Neural cell (in vitro differentiated cells): ENCODE results near the gene GGT5. TPM values are rescaled to one million over a fixed set of nuclear protein-coding genes. Genes with fewer than 3 reads are reported as not detected.

ENCODE experiments used
- H2AFZ ChIP-seq: fragments of 200-600, 300-800 bp; sonication (generic), shearing (Covaris generic); 2 replicates; pipeline ENCODE4 v1.6.0; 2014; ENCODE audit warnings: low read depth, mild to moderate bottlenecking, antibody characterized with exemption, low read length, moderate library complexity
- H3F3A ChIP-seq: fragments of 200-600 bp; shearing (Covaris generic); 2 replicates; pipeline ENCODE4 v1.6.1; 2016; ENCODE audit warnings: mild to moderate bottlenecking, moderate library complexity, mixed read lengths, antibody characterized with exemption, low read length; ENCODE audit not compliant: insufficient read depth, poor library complexity, severe bottlenecking
- H3K27ac ChIP-seq: fragments of 200-600, 300-800 bp; sonication (generic), shearing (Covaris generic); 2 replicates; pipeline ENCODE4 v1.5.1; 2014; ENCODE audit warnings: mild to moderate bottlenecking, low read length, moderate library complexity
- H3K27me3 ChIP-seq: fragments of 300-800, 200-600 bp; sonication (generic), shearing (Covaris generic); 2 replicates; pipeline ENCODE4 v1.6.0; 2014; ENCODE audit warnings: mild to moderate bottlenecking, low read depth, low read length, moderate library complexity; ENCODE audit not compliant: insufficient read depth
- H3K36me3 ChIP-seq: fragments of 300-800, 200-600 bp; sonication (generic), shearing (Covaris generic); 2 replicates; pipeline ENCODE4 v1.5.1; 2014; ENCODE audit warnings: mild to moderate bottlenecking, antibody characterized with exemption, low read length, moderate library complexity; ENCODE audit not compliant: insufficient read depth
- H3K4me2 ChIP-seq: fragments of 300-800, 200-600 bp; sonication (generic), shearing (Covaris generic); 2 replicates; pipeline ENCODE4 v1.6.0; 2014; ENCODE audit warnings: mild to moderate bottlenecking, low read length
- H3K4me3 ChIP-seq: fragments of 300-800, 200-600 bp; sonication (generic), shearing (Covaris generic); 2 replicates; pipeline ENCODE4 v1.5.1; 2014; ENCODE audit warnings: mild to moderate bottlenecking, low read length, moderate library complexity
- H3K79me2 ChIP-seq: fragments of 200-600 bp; shearing (Covaris generic); replicated peaks from 2 replicates; pipeline ENCODE4 v1.6.0; 2014; ENCODE audit warnings: mild to moderate bottlenecking, low read length, moderate library complexity; ENCODE audit not compliant: insufficient read depth
- H3K9ac ChIP-seq: fragments of 300-800, 200-600 bp; sonication (generic), shearing (Covaris generic); 2 replicates; pipeline ENCODE4 v1.6.1; 2016; ENCODE audit warnings: mild to moderate bottlenecking, low read length, mixed read lengths
- H3K9me2 ChIP-seq: fragments of 200-600 bp; shearing (Covaris generic); 2 replicates; pipeline ENCODE4 v1.6.1; 2016; ENCODE audit warnings: mild to moderate bottlenecking, low read length, mixed read lengths; ENCODE audit not compliant: insufficient read depth
- H3K9me3 ChIP-seq: fragments of 200-600, 300-800 bp; sonication (generic), shearing (Covaris generic); 2 replicates; pipeline ENCODE4 v1.6.1; 2016; ENCODE audit warnings: mild to moderate bottlenecking, mixed run types, low read length, moderate library complexity, mixed read lengths
- H4K20me1 ChIP-seq: fragments of 200-600 bp; shearing (Covaris generic); 2 replicates; pipeline ENCODE4 v1.6.1; 2016; ENCODE audit warnings: mild to moderate bottlenecking, mixed run types; ENCODE audit not compliant: insufficient read depth
- EP300 ChIP-seq: fragments of 450-650 bp; conservative IDR thresholded peaks from 2 replicates; pipeline ENCODE4 v1.6.1; 2014; ENCODE audit warnings: antibody characterized with exemption, mild to moderate bottlenecking, moderate library complexity; ENCODE audit not compliant: poor library complexity, severe bottlenecking
- EZH2 ChIP-seq: fragments of 200-600, 300-800 bp; shearing (Covaris generic), sonication (generic); IDR thresholded peaks from 2 replicates; pipeline ENCODE4 v1.6.1; 2014; ENCODE audit warnings: antibody characterized with exemption, low read length, borderline replicate concordance, mild to moderate bottlenecking; ENCODE audit not compliant: insufficient read depth, poor library complexity, severe bottlenecking
- MXI1 ChIP-seq: fragments of 450-650 bp; conservative IDR thresholded peaks from 2 replicates; pipeline ENCODE4 v1.6.1; 2014; ENCODE audit warnings: antibody characterized with exemption, mild to moderate bottlenecking; ENCODE audit not compliant: poor library complexity, severe bottlenecking
- POLR2AphosphoS5 ChIP-seq: IDR thresholded peaks from 2 replicates; pipeline ENCODE4 v1.6.1; 2012
- RAD21 ChIP-seq: fragments of 450-650 bp; conservative IDR thresholded peaks from 2 replicates; pipeline ENCODE4 v1.6.1; 2014; ENCODE audit warnings: antibody characterized with exemption, mild to moderate bottlenecking, moderate library complexity
- SMC3 ChIP-seq: fragments of 450-650 bp; conservative IDR thresholded peaks from 2 replicates; pipeline ENCODE4 v1.6.1; 2014; ENCODE audit warnings: antibody characterized with exemption, mild to moderate bottlenecking, moderate library complexity; ENCODE audit not compliant: poor library complexity
- TAF1 ChIP-seq: IDR thresholded peaks from 2 replicates; pipeline ENCODE4 v1.6.1; 2012; ENCODE audit warnings: low read depth
- polyA plus RNA-seq: library from polyadenylated mRNA; depleted of rRNA; stranded (reverse); fragments of >200 nt; gene quantifications from 2 replicates; pipeline ENCODE4 v1.2.3, GENCODE V29; 2014
- TF ChIP-seq, protein P1 (sequence below): IDR thresholded peaks from 2 replicates; pipeline ENCODE4 v1.6.1; 2012; ENCODE audit warnings: borderline replicate concordance
- TF ChIP-seq, protein P2 (sequence below): fragments of 450-650 bp; IDR thresholded peaks from 2 replicates; pipeline ENCODE4 v1.5.1; 2014; ENCODE audit warnings: antibody characterized with exemption, mild to moderate bottlenecking, moderate library complexity; ENCODE audit not compliant: poor library complexity, severe bottlenecking

GGT5 gene
- polyA plus RNA-seq, 1 donor from 2014 or later, result 0.12 TPM

DNA sequence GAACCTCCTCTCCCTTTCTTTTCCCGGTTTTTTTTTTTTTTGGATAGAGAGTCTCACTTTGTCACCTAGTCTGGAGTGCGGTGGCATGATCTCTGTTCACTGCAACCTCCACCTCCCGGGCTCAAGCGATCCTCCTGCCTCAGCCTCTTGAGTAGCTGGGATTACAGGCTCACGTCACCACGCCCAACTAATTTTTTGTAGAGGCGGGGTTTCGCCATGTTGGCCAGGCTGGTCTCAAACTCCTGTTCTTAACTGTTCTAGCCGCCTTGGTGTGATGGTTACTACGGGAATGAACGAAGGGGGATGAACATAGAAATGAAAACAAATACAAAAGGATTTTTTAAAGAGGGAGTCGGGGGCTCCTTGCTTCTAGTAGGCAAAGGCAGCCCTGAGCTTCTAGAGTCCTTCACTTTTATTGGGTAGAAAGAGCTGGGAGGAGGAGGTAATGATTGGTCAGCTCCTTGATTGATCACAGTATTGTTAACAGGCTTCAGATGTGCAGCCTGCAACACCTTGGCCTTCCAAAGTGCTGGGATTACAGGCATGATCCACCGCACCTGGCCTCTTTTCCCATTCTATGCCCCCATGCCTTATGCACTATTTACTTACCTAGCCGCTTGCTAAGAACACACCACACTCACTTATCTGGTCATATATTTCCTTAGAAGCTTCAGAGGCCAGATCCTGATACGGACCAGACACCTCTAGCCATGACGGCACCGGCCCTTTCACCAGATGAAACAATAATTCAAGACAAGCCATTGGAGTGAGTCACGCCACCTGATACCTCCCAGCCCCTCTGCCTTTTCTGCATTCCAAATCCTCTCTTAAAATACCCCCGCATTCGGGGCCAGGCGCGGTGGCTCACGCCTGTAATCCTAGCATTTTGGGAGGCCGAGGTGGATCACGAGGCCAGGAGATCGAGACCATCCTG lies 42.9 kb downstream of the GGT5 start:
- Histone ChIP-seq H3F3A (no peaks in the 10 kb centered on the region), H2AFZ (no peak overlapping the region), H3K27ac (no peak overlapping the region), H3K9me2 (no peaks in the 10 kb centered on the region), H4K20me1 (no peaks in the 10 kb centered on the region), H3K27me3 (no peaks in the 10 kb centered on the region), H3K79me2 (no peaks in the 10 kb centered on the region), H3K36me3 (no peaks in the 10 kb centered on the region), H3K4me3 (no peak overlapping the region), H3K9ac (no peak overlapping the region), H3K9me3 (no peaks in the 10 kb centered on the region), H3K4me2 (no peak overlapping the region)
- TF ChIP-seq EZH2 (no peak), MXI1 (no peak), EP300 (no peak), POLR2AphosphoS5 (no peak), TAF1 (no peak), SMC3 (no peak), RAD21 (no peak)
- TF ChIP-seq, protein P1, sequence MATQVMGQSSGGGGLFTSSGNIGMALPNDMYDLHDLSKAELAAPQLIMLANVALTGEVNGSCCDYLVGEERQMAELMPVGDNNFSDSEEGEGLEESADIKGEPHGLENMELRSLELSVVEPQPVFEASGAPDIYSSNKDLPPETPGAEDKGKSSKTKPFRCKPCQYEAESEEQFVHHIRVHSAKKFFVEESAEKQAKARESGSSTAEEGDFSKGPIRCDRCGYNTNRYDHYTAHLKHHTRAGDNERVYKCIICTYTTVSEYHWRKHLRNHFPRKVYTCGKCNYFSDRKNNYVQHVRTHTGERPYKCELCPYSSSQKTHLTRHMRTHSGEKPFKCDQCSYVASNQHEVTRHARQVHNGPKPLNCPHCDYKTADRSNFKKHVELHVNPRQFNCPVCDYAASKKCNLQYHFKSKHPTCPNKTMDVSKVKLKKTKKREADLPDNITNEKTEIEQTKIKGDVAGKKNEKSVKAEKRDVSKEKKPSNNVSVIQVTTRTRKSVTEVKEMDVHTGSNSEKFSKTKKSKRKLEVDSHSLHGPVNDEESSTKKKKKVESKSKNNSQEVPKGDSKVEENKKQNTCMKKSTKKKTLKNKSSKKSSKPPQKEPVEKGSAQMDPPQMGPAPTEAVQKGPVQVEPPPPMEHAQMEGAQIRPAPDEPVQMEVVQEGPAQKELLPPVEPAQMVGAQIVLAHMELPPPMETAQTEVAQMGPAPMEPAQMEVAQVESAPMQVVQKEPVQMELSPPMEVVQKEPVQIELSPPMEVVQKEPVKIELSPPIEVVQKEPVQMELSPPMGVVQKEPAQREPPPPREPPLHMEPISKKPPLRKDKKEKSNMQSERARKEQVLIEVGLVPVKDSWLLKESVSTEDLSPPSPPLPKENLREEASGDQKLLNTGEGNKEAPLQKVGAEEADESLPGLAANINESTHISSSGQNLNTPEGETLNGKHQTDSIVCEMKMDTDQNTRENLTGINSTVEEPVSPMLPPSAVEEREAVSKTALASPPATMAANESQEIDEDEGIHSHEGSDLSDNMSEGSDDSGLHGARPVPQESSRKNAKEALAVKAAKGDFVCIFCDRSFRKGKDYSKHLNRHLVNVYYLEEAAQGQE, result no peak
- TF ChIP-seq, protein P2, sequence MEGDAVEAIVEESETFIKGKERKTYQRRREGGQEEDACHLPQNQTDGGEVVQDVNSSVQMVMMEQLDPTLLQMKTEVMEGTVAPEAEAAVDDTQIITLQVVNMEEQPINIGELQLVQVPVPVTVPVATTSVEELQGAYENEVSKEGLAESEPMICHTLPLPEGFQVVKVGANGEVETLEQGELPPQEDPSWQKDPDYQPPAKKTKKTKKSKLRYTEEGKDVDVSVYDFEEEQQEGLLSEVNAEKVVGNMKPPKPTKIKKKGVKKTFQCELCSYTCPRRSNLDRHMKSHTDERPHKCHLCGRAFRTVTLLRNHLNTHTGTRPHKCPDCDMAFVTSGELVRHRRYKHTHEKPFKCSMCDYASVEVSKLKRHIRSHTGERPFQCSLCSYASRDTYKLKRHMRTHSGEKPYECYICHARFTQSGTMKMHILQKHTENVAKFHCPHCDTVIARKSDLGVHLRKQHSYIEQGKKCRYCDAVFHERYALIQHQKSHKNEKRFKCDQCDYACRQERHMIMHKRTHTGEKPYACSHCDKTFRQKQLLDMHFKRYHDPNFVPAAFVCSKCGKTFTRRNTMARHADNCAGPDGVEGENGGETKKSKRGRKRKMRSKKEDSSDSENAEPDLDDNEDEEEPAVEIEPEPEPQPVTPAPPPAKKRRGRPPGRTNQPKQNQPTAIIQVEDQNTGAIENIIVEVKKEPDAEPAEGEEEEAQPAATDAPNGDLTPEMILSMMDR, result no peak

DNA sequence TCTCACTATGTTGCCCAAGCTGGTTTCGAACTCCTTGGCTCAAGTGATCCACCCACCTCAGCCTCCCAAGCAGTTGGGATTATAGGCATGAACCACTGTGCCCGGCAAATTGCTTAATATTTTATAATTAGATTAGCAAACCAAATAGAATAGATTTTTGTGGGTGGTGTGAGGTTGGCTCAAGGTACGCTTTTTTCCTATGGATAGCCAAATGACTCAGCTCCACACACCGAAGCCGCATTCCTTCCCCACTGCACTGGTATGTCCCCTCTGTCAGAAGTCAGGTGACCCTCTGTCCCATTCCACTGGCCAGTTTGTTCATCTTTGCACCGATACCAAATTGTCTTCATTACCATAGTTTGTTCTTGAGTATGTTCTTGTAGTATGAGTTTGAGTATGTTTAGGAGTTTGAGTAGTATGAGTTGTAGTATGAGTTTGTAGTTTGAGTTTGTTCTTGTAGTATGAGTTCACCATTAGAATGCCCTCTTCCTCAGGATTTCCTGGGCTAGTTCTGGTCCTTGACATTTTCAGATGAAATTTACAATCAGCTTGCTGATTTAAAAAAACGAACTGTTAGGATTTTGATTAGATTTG lies 44.2 kb downstream of the GGT5 start:
- H3K9ac ChIP-seq, result no peak overlapping the region
- no peak overlapping the region for H2AFZ ChIP-seq
- H4K20me1 ChIP-seq, result no peaks in the 10 kb centered on the region
- no peaks in the 10 kb centered on the region for H3K79me2 ChIP-seq
- H3K27me3 ChIP-seq, result no peaks in the 10 kb centered on the region
- no peaks in the 10 kb centered on the region for H3K9me3 ChIP-seq
- H3K36me3 ChIP-seq, result no peaks in the 10 kb centered on the region
- H3K9me2 ChIP-seq, result no peaks in the 10 kb centered on the region
- H3K27ac ChIP-seq, result no peak overlapping the region
- no peak overlapping the region for H3K4me2 ChIP-seq
- H3K4me3 ChIP-seq, result no peak overlapping the region
- TF ChIP-seq MXI1 (no peak), EZH2 (no peak), RAD21 (no peak), TAF1 (no peak), POLR2AphosphoS5 (no peak), SMC3 (no peak), EP300 (no peak)
- TF ChIP-seq, protein P2, result no peak
- TF ChIP-seq, protein P1, result no peak
- H3F3A ChIP-seq, result no peaks in the 10 kb centered on the region
